ENCODE data around the gene ABTB2.

GRCh38 chr11:34232807-34233206 is 125.0 kb downstream of the ABTB2 start:
- TF ChIP-seq CTCF (IDR thresholded peaks at IDR 0.05; ENCODE audit: poor library complexity) = no peak
- TF ChIP-seq EZH2 (IDR thresholded peaks at IDR 0.05; ENCODE audit: borderline replicate concordance) = no peak
- no peak for TF ChIP-seq EZH2phosphoT487 (IDR thresholded peaks at IDR 0.05; ENCODE audit: low read depth, severe bottlenecking, unreplicated experiment)
